Epithelial cell of proximal tubule (primary cell): ENCODE data around the gene DIRAS1. TPM values are rescaled to one million over a fixed set of nuclear protein-coding genes. Genes with fewer than 3 reads are reported as not detected.
"Not testable (repeated sequence)": the region's sequence is repeated elsewhere in the genome, so short reads cannot be mapped to it uniquely, and the experiment has no call there.

ENCODE experiments used
- DNase-seq: peaks from one replicate; pipeline ENCODE4 v3.0.0-alpha.2; 2011; ENCODE audit warnings: low read depth
- H3K4me3 ChIP-seq: 2 replicates; pipeline ENCODE4 v1.5.1; 2011; ENCODE audit warnings: low read depth, mild to moderate bottlenecking, low read length
- CTCF ChIP-seq: conservative IDR thresholded peaks from 2 replicates; pipeline ENCODE4 v1.5.1; 2012; ENCODE audit warnings: low read depth, mild to moderate bottlenecking, low read length
- total RNA-seq: library from RNA; depleted of rRNA; stranded (reverse); fragments of >200 nt; gene quantifications from 2 replicates; pipeline ENCODE4 v1.2.3, GENCODE V29; 2015

DIRAS1 gene
- total RNA-seq, 1 donor from 2014 or later = not detected

DNA sequence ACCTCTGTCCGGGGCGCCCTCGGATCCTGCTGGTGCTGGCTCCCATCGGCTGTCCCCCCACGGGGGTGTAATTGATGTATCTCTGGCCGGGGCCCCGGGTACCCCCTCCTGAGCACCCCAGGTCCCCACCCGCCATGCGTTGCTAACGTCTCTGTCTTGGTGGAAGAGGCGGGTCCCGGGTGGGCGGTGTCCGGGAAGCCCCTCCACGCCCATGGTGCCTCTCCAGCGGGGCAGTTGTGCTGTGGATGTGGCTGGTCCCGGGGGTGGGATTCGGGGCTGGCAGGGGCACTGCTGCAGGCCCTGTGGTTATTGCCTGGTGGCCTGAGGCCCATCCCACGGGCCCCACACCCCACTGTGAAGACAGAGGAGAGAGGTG lies 4.9 kb downstream of the DIRAS1 start:
- no peak for DNase-seq
- TF ChIP-seq CTCF = no peak
- no peak overlapping the region for H3K4me3 ChIP-seq

DNA sequence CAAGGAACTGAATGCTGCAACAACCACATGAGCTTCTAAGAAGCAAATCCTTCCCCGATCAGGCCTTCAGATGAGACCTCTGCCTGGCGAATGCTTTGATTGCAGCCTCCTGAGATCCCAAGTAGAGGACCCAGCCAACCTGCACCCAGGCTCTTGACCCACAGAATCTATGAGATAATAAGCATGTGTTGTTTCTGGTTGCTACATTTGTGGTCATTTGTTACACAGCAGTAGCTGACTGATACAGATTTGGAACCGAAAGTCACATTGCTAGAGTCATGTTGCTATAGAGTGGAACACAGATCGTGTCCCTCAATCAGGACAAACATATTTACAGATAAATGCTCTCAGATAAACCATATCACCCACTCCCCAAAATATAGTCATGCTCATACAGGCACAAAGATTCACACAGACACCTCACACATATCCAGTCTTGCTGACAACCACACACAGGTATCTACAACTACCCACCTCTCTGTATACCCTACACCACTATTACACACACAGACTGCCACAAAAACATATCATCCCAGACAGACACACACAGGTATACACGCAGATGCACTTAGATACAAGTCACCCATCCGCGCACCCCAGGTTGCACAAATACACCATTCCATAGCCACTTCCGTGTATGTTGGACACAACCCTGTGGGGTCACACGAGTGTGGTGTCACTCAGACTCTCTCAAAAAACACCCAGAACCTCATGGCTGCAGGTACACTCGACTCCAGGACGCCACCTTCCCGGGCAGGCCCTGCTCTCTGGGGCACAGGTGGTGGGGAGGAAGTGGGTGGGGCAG lies 5.5 kb downstream of the DIRAS1 start:
- no peak for TF ChIP-seq CTCF
- DNase-seq = no peak
- no peak overlapping the region for H3K4me3 ChIP-seq

- no peak for DNase-seq
- no peak for TF ChIP-seq CTCF
- H3K4me3 ChIP-seq = no peak overlapping the region
Observed at GRCh38 chr19:2714531-2715269, 6.5 kb downstream of the DIRAS1 start.

DNA sequence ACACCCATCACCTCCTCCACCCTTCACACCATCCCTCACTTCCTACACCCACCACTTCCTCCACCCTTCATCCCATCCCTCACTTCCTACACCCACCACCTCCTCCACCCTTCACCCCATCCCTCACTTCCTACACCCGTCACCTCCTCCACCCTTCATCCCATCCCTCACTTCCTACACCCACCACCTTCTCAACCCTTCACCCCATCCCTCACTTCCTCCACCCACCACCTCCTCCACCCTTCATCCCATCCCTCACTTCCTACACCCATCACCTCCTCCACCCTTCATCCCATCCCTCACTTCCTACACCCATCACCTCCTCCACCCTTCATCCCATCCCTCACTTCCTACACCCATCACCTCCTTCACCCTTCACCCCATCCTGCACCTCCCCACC lies 7.1 kb downstream of the DIRAS1 start:
- not testable (repeated sequence) for H3K4me3 ChIP-seq, DNase-seq

- not testable (repeated sequence) for DNase-seq, H3K4me3 ChIP-seq
Observed at GRCh38 chr19:2713170-2713569, 8.0 kb downstream of the DIRAS1 start.

GRCh38 chr19:2711875-2712205 lies 9.3 kb downstream of the DIRAS1 start:
- no peak overlapping the region for H3K4me3 ChIP-seq
- no peak for DNase-seq
- TF ChIP-seq CTCF = no peak

- no peak for TF ChIP-seq CTCF
Observed at GRCh38 chr19:2711172-2711874, 9.8 kb downstream of the DIRAS1 start.

GRCh38 chr19:2706251-2706650 lies 14.9 kb downstream of the DIRAS1 start:
- H3K4me3 ChIP-seq = no peak overlapping the region
- TF ChIP-seq CTCF = no peak
- no peak for DNase-seq

More at GRCh38 chr19:2711172-2711874, 9.8 kb downstream of the DIRAS1 start:
- no peak overlapping the region for H3K4me3 ChIP-seq
- DNase-seq = no peak
